DMS79 (cell line): ENCODE data around the gene ZNF229.
"Not testable (repeated sequence)": the region's sequence is repeated elsewhere in the genome, so short reads cannot be mapped to it uniquely, and the experiment has no call there.

ENCODE experiments used
- DNase-seq: peaks from one replicate; lab custom pipeline; 2025; lab: John Stamatoyannopoulos, UW

ZNF229 gene

DNA sequence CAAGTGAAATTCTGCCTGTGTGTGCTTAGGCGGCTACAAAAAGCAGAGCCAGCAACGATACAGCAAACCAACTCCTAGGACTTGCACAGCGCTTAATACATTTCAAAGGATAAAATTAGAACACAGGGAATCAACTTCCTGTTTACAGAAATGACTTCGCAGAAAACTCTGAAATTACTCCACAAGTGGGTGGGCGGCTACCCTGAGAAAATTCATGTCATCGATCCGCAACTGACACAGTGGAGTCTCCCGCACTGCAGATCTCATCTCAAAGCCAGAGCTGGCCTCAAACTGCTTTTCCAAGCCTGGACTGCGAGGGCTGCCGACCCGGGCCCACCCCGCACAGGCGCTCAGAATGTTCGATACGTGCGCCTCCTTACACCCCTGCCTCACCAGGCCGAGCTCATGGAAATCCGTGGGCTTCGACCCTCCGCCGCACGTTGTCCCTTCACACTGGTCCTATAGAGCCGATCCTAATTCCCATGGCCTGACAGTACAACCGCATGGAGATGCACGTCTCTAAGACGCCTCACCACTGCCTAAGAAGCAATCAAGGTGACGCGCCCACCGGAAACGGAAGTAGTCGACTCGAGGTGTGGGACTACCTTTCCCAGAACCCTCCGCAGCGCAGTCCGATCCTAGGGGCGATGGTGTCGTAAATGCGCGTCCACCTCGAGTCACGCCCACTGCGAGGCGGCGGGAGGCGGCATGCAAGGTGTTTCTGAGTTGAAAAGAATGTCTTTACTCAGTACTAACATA, at the start of gene ZNF229:
Gene ZNF229 (minus strand): TSS at position 557 of the 759 bp plus-strand sequence. CDS start 5,625 bp downstream, outside the sequence.
- DNase-seq = peak; percentile 91

DNA sequence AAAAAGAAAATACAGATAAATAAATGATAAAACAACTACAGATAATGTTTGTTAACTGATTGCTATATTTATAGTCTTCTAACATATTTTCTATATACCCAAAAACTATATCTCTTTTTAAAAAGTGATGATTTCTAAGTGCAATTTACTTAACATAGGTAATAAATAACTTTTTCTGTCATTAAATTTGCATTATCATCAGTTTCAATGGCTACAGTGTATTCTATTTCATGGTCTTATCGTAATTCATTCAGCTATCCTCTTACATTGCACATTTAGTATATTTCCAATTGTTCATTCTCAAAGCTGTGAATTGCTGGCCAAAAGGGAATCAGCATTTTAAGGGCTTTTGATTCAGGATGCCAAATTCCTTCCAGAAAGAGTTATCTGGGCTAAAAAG, 48.4 kb upstream of the ZNF229 start:
- DNase-seq = no peak

DNA sequence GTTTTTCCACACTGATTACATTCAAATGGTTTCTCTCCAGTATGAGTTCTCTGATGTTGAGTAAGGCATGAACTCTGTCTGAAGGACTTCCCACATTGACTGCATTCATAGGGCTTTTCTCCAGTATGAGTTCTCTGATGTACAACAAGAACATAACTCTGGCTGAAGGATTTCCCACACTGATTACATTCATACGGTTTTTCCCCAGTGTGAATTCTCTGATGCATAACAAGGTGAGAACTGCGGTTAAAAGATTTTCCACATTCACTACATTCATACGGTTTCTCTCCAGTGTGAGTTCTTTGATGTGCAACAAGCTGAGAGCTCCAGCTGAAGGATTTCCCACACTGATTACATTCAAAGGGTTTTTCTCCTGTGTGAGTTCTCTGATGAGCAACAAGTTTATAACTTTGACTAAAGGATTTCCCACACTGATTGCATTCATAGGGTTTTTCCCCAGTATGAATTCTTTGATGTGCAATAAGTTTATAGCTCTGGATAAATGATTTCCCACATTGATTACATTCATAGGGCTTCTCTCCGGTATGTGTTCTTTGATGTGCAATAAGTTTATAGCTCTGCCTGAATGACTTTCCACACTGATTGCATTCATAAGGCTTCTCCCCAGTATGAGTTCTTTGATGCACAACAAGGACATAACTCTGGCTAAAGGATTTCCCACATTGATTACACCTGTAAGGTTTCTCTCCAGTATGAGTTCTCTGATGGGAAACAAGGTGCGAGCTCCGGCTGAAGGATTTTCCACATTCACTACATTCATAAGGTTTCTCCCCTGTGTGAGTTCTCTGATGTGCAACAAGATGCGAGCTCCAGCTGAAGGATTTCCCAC, 28.5 kb upstream of the ZNF229 start:
- DNase-seq = no peak

DNA sequence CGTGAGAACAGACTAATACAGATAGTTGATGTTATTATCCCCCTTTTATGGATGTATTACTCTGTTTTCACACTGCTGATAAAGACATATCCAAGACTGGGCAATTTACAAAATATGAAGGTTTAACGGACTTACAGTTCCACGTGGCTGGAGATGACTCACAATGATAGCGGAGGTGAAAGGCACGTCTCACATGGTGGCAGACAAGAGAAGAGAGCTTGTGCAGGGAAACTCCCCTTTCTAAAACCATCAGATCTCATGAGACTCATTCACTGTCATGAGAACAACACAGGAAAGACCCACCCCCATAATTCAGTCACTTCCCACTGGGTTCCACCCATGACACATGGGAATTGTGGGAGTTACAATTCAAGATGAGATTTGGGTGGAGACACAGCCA, 20.5 kb upstream of the ZNF229 start:
- not testable (repeated sequence) for DNase-seq

DNA sequence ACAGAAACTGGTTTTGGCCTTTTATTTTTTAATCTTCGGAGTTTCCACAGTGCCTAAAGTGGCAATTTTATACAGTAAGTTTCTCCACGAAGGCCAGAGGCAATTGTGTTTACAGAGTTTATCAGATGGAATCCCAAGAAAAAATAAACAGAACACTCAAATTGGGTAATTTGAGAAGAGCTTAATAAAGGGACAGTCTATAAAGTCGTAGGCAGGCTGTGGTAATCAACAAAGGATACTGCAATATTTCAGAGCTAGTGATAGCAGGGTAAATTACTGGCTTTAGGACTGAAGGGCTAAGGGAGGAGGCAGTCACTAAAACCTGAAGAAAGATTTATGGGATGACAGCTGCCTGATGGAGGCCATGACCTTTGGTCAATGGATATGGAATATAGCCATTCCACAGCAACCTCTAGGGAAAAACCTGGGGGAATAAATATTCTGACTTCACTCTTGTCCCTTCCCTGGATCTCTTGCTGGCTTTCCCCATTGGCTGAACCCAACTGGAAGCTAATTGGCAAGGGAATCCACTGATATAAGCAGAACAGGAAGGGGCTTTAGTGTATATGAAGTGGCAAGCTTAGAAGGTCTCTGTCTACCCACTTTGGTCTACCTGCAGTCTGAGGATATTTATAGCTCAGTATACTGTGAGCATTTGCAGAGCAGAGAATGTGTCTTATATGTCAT, 14.5 kb upstream of the ZNF229 start:
- DNase-seq = not testable (repeated sequence)

DNA sequence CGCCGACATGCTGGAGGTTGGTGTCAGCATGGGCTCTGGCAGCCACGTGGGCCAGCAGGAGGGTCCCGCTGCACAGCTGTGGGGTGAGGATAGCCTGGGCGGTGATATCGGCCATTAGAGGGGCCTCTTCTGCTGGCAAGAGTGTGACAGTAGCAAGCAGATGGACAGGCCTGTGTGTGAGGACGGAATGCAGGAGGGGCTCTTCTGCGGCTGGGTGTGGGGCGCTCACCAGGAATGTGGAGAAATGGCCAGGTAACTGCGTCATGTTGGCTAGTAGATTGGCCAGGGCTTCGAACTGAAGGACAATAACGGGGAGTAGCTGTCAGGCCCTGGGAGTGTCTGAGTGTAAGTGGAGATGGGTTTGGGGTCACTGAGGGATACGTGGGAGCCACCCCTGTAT, 7.7 kb upstream of the ZNF229 start:
- not testable (repeated sequence) for DNase-seq

DNA sequence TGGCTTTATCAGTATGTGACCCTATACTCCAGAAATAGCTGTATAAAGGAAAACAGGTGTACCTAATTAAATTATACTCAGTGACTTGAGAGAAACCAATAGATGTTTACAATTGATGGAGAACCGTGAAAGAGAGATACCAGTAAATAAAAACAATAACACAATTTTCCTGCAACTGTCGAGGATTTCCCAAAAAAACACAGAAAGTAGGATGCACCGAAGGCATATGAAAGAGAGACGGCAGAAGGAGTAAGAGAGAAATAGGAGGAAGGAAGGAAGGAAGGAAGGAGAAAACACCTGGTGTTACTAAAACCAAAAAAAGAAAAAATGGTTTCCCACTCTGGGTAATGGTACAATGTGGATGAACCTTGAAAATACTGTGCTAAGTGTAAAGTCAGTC, 6.8 kb upstream of the ZNF229 start:
- no peak for DNase-seq

DNA sequence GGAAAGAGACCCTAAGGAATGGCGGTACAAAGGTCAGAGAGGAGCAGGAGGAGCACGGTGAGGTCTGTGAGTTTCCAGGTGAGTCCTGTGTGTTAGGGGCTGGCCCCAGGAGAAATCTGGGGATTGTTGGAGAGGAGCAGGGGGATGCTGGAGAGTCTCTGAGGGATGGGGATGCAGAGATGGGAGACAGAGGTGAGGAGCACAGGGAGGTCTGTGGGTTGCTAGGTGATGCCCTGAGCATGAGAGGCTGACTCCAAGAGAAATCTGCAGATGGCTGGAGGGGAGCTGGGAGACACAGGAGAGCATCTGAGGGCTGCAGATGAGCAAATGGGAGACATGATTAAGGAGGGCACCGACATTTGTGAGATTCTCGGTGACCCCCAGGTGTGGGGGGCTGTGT, 4.1 kb upstream of the ZNF229 start:
- no peak for DNase-seq

DNA sequence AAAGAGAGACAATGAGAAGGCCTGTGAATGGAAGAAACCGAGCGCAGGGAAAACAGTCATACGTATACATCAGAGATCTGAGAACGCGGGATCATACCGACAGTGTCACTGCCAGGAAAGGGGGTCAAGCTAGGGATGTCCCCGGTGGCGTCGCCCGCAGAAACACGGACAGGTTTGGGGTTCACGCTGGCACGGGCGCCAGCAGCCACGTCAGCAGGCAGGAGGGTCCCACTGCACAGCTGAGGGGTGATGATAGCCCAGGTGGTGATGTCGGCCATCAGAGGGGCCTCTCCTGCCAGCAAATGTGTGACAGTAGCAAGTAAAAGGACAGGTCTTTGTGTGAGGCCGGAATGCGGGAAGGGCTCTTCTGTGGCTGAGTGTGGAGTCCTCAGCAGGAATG, 3.4 kb upstream of the ZNF229 start:
- no peak for DNase-seq

DNA sequence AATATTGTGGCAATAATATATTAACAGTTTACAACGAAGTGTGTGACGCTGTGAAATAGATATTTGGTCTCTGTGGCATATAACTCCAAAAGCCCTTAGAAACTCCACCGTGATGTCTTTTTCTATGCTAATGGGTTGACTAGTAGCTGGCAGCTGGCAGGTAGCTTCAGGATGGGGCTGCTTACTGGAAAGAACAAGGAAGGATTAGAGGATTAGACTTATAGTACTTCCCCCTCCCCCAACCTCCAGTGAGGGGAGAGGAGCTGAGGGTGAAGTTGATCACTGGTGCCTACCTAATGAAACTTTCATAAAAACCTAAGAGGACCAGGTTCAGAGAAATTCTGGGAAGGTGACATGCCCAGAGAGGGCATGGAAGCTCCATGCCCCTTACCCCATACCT, 9.8 kb downstream of the ZNF229 start:
- no peak for DNase-seq

DNA sequence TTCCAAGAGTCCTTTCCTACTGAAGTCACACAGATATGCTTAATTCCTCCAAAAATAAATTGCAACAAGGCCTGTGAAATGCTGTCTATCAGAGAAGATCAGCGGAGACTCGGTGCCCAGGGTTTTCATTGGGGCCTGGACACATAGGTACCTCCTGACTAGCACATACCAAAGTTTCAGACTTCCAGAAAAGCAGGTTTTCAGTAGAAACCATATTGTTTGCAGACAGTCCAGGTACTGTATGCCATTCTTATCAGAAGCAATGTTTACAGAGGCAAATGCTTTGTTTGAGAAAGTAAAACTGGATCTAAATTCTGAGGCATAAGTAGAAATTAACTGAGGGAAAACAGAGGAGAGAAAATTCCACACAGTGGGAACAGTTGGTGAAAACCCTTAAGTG, 12.8 kb downstream of the ZNF229 start:
- DNase-seq = no peak

DNA sequence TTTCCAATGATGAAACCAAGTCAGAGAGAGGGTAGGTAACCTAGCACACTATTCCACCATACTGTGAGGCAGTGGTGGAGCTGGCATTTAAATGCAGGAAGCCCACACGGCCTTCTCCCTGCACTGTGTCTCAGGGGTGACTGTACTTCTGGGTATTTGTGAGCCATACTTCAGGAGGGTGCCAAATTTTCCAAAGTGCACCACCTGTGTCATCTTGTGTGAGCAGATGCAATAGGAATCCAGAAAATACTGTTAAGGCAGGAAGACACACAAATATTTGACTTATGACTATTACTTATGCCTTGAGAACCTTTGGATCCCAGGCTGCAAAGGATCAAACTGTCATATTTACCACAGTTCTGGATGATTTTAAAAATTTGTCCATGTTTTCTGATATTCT, 17.3 kb downstream of the ZNF229 start:
- no peak for DNase-seq

DNA sequence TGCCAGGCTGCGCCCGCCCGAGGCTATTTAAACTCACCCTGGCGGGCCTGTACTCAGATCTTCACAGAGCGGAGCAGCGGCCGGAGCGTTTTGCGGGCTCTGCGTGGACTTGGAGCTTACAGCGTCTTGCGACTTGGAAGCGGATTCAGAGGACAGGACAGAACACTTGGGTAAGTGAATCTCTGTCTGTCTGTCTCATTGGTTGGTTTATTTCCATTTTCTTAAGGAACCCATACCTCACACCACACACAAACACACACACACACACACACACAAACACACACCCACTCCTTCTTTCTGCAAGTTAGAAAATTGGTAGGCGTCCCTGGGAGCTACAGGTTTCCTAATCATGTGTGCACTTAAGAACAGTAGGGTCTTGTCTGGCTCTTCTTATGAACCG, 32.7 kb downstream of the ZNF229 start:
- DNase-seq = not testable (repeated sequence)

DNA sequence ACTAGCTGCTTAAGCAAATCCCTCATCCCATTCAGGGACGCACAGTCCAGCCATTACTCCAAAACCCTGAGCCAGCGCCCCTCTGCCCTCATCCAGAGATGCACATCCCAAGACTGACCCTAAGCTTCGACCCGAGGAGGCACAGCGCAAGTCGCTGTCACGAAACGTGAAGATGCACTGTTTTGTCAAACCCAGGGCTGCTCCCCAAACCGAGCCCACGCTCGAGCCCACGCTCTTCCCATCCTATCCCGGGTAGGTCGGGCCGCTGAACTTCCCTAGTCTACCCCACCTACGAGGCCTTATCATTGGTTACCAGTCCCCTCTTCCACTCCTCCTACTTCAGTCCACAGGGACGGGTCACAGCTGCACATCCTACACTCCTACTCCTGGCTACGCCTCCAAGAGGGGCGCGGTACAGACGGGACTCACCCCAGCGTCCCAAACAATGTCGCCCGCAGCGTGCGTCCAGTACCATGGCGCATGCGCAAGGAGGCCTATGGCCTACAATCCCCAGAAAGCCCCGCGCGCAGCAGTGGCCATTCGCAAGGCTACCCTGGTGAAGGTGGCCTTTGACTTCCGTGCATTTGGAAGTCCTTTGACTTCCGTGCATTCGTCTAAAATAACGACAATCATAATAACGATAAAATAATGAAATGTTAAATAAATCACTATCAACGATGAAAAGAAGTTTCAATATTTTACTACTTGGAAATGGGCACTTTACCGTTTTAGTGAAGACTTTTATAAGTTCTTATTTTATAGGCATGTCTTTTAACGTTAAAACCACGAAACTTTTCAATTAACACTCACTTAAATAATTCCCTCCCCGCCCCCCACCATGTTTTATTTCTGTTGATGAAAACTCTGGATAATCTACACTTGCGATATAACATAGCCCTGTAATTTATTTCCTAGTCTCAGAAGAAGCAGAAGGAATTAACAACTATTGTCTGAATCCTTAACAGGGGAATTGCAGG, 46.8 kb downstream of the ZNF229 start, which contains the start of gene ZNF285:
Gene ZNF285 (minus strand): TSS at position 470 of the 977 bp plus-strand sequence. CDS start 4,395 bp downstream, outside the sequence.
- DNase-seq = no peak

DNA sequence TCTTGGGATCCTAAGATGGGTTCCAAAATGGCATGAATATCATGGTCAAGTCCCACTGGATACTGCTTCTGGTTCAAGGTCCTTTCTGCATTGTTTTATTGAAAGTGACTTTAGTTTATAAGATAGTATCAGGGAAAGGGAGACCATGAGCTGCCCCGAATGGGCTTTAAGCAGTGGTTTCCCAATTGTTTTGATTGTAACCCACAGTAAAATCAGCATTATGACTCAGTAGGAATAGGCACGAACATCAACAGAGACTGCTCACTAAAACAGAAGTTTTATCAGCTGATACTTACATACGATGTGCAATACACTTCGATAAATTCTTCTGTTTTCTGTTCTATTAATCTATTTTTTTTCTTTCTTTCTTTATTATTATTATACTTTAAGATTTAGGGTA, 59.0 kb downstream of the ZNF229 start:
- not testable (repeated sequence) for DNase-seq
